Gastroesophageal sphincter (tissue), 4 donors: Measurements from ENCODE around the gene MTUS2. TPM values are rescaled to one million over a fixed set of nuclear protein-coding genes. Genes with fewer than 3 reads are reported as not detected.

Experiments used
- ATAC-seq: fragments of 150-250 bp; one replicate; pipeline ENCODE4 v1.9.1; 2016; ENCODE audit warnings: mild to moderate bottlenecking, moderate library complexity
- H3K27ac ChIP-seq, 4 donors: fragments of 200-600 bp; sonication (generic) in 3 of 4; 1 replicate in 3 of 4; 2 replicates in 1 of 4; pipeline ENCODE4 v1.5.1; 2016 to 2019
- H3K27me3 ChIP-seq: fragments of 200-600 bp; sonication (generic); one replicate; pipeline ENCODE4 v1.5.1; 2019
- H3K36me3 ChIP-seq, 2 donors: fragments of 200-600 bp; sonication (generic); one replicate each; pipeline ENCODE4 v1.5.1; 2019; ENCODE audit warnings: control low read depth in 1 of 2
- H3K4me1 ChIP-seq, 3 donors: fragments of 200-600 bp; sonication (generic); 1 replicate in 2 of 3; 2 replicates in 1 of 3; pipeline ENCODE4 v1.5.1; 2016 to 2019; ENCODE audit warnings: control low read depth in 2 of 3
- H3K4me3 ChIP-seq, 2 donors: fragments of 200-600 bp; sonication (generic); one replicate each; pipeline ENCODE4 v1.5.1; 2019; ENCODE audit warnings: mild to moderate bottlenecking in 1 of 2, moderate library complexity in 1 of 2
- H3K9me3 ChIP-seq, 3 donors: fragments of 200-600 bp; sonication (generic); one replicate each; pipeline ENCODE4 v1.5.1; 2017 to 2019; ENCODE audit warnings: control low read depth in 2 of 3
- CTCF ChIP-seq, 4 experiments: fragments of 200-600 bp in 2 of 4; fragments of 450-650 bp in 2 of 4; sonication (generic) in 1 of 4; IDR thresholded peaks; one replicate each; pipeline ENCODE4 v1.5.1; 2017 to 2019; ENCODE audit warnings: antibody characterized with exemption in 4 of 4, mild to moderate bottlenecking in 2 of 4, moderate library complexity in 2 of 4
- EP300 ChIP-seq: sonication (generic); formaldehyde crosslinking; IDR thresholded peaks from one replicate; pipeline ENCODE4 v1.6.1; 2017; ENCODE audit warnings: antibody characterized with exemption, mild to moderate bottlenecking
- POLR2A ChIP-seq, 2 donors: fragments of 450-650 bp; IDR thresholded peaks; one replicate each; pipeline ENCODE4 v1.6.1; 2017; ENCODE audit warnings: antibody characterized with exemption in 2 of 2, mild to moderate bottlenecking in 2 of 2, moderate library complexity in 1 of 2
- POLR2AphosphoS5 ChIP-seq: sonication (generic); formaldehyde crosslinking; IDR thresholded peaks from one replicate; pipeline ENCODE4 v1.6.1; 2017; ENCODE audit warnings: antibody characterized with exemption
- WGBS, 2 donors: methylation state at CpG; one replicate each; pipeline ENCODE4 v1.1.5; 2018; ENCODE audit warnings: low coverage in 1 of 2; 5-methylcytosine and 5-hydroxymethylcytosine counted together
- total RNA-seq, 4 donors: library from RNA; depleted of rRNA; stranded (reverse); fragments of >200 nt; gene quantifications; one replicate each; pipeline ENCODE4 v1.1.0, GENCODE V29; 2016

MTUS2 gene
- total RNA-seq, 4 donors from 2014 or later, result 0.67 to 36.7 (median 18.4) TPM

DNA sequence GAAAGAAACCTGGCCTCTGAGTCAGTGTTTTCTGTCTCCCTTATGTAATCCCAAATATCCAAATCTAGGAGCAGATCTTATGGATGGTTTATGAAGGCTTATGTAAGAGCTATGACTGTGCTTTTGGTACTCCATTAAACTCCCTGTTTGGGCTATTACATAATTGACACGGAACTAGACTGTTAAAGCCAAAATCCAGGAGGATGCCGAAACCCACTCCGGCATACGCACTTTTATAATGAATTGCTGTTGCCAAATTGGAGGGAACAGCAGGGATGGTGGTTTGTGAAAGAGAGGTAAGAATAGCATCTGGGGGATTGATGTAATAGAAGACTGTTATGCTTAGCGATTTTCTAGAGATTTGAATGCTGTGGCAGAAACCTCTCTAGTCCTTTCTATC, 2.0 kb downstream of the MTUS2 start:
- WGBS, 2 donors, result 87% methylated on average over 5 of the region's 5 CpGs
- Histone ChIP-seq H3K36me3 (no peaks in the 10 kb centered on the region), H3K27me3 (peaks cover 21% of the 10 kb centered on the region), H3K27ac (no peak overlapping the region), H3K4me3 (no peak overlapping the region), H3K4me1 (peaks cover 0 to 17% (median 0%) of the 10 kb centered on the region in 3 donors), H3K9me3 (peaks cover 0 to 4% (median 0%) of the 10 kb centered on the region in 3 donors)
- TF ChIP-seq EP300 (no peak), POLR2AphosphoS5 (no peak), CTCF (IDR thresholded peaks at IDR 0.05) (no peak), POLR2A (IDR thresholded peaks at IDR 0.05) (no peak)
- ATAC-seq, result no peak

- Histone ChIP-seq H3K9me3 (no peaks in the 10 kb centered on the region), H3K36me3 (no peaks in the 10 kb centered on the region), H3K27ac (no peak overlapping the region), H3K4me3 (no peak overlapping the region), H3K27me3 (peaks cover 15% of the 10 kb centered on the region), H3K4me1 (peaks cover 0 to 17% (median 0%) of the 10 kb centered on the region in 3 donors)
- ATAC-seq, result no peak
- TF ChIP-seq POLR2AphosphoS5 (no peak), POLR2A (IDR thresholded peaks at IDR 0.05) (no peak), EP300 (no peak), CTCF (IDR thresholded peaks at IDR 0.05) (no peak)
- WGBS, 2 donors, result 62 to 81% methylated on average over 3 of the region's 3 CpGs
Measured at GRCh38 chr13:28822801-28823200, 2.7 kb downstream of the MTUS2 start.

DNA sequence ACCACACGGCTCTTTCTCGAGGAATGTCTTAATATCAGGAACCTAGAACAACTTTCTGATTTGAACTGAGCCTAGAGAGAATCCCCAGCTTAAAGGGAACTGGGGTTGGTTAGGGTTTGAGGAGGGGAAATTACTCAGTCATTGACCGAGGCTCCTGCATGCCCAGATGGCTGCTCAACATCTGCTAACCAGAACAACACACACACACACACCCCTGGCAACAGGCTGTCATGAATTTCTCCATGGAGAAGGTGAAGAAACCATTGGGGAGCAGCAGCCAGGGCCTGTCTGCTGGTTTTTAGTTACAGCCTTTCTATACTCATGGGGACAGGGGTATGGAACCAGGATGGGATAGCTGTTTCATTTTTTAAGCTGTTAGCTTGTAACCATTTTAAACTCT, 5.2 kb downstream of the MTUS2 start:
- ATAC-seq, result no peak
- peaks cover 0 to 11% (median 0%) of the 10 kb centered on the region in 3 donors for H3K9me3 ChIP-seq
- H3K4me3 ChIP-seq, result no peak overlapping the region
- peaks cover 0 to 7% (median 0%) of the 10 kb centered on the region in 3 donors for H3K4me1 ChIP-seq
- H3K27me3 ChIP-seq, result peaks cover 4% of the 10 kb centered on the region
- no peak overlapping the region for H3K27ac ChIP-seq
- no peak for TF ChIP-seq POLR2AphosphoS5
- no peak for TF ChIP-seq CTCF (IDR thresholded peaks at IDR 0.05)
- no peak for TF ChIP-seq POLR2A (IDR thresholded peaks at IDR 0.05)
- TF ChIP-seq EP300, result no peak
- WGBS, 2 donors, result 80% methylated on average over 1 of the region's 3 CpGs; no CpG with 5 or more reads in 1 of the 2 donors
- H3K36me3 ChIP-seq, result no peaks in the 10 kb centered on the region

GRCh38 chr13:28826368-28826767, 6.2 kb downstream of the MTUS2 start:
- WGBS, 2 donors, result 100% methylated on average over 1 of the region's 1 CpG
- Histone ChIP-seq H3K27ac (no peak overlapping the region), H3K4me3 (no peak overlapping the region), H3K4me1 (no peaks in the 10 kb centered on the region), H3K9me3 (peaks cover 0 to 20% (median 0%) of the 10 kb centered on the region in 3 donors), H3K36me3 (no peaks in the 10 kb centered on the region), H3K27me3 (no peaks in the 10 kb centered on the region)
- TF ChIP-seq POLR2A (IDR thresholded peaks at IDR 0.05), result no peak
- no peak for TF ChIP-seq POLR2AphosphoS5
- TF ChIP-seq EP300, result no peak
- no peak for TF ChIP-seq CTCF (IDR thresholded peaks at IDR 0.05)
- no peak for ATAC-seq

DNA sequence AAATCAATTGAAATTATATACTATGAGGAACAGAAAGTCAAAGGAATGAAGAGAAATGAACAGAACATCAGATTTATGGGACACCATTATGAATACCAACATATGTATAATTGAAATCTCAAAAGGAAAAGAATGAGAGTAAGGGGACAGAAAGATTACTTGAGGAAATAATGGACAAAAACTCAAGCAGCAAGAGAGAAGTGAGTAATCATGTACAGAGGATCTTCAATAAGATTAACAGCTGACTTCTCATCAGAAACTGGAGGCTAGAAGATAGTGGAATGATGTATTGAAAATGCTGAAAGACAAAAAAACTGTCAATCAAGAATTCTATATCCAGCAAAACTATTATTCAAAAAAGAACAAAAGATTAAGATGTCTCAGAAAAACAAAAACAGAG, 10.4 kb downstream of the MTUS2 start:
- ATAC-seq, result no peak
- no peaks in the 10 kb centered on the region for H3K4me1 ChIP-seq
- H3K36me3 ChIP-seq, result no peaks in the 10 kb centered on the region
- H3K27me3 ChIP-seq, result no peaks in the 10 kb centered on the region
- TF ChIP-seq POLR2A (IDR thresholded peaks at IDR 0.05) (no peak), CTCF (IDR thresholded peaks at IDR 0.05) (no peak), POLR2AphosphoS5 (no peak), EP300 (no peak)
- H3K9me3 ChIP-seq, result peaks cover 0 to 27% (median 0%) of the 10 kb centered on the region in 3 donors
- H3K27ac ChIP-seq, result no peak overlapping the region
- no peak overlapping the region for H3K4me3 ChIP-seq
